ENCODE measurements around the gene CEP43.
A peak's percentile ranks its signal among the peaks of the same experiment; 100 is the strongest.

The CEP43 gene, protein sequence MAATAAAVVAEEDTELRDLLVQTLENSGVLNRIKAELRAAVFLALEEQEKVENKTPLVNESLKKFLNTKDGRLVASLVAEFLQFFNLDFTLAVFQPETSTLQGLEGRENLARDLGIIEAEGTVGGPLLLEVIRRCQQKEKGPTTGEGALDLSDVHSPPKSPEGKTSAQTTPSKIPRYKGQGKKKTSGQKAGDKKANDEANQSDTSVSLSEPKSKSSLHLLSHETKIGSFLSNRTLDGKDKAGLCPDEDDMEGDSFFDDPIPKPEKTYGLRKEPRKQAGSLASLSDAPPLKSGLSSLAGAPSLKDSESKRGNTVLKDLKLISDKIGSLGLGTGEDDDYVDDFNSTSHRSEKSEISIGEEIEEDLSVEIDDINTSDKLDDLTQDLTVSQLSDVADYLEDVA

DNA sequence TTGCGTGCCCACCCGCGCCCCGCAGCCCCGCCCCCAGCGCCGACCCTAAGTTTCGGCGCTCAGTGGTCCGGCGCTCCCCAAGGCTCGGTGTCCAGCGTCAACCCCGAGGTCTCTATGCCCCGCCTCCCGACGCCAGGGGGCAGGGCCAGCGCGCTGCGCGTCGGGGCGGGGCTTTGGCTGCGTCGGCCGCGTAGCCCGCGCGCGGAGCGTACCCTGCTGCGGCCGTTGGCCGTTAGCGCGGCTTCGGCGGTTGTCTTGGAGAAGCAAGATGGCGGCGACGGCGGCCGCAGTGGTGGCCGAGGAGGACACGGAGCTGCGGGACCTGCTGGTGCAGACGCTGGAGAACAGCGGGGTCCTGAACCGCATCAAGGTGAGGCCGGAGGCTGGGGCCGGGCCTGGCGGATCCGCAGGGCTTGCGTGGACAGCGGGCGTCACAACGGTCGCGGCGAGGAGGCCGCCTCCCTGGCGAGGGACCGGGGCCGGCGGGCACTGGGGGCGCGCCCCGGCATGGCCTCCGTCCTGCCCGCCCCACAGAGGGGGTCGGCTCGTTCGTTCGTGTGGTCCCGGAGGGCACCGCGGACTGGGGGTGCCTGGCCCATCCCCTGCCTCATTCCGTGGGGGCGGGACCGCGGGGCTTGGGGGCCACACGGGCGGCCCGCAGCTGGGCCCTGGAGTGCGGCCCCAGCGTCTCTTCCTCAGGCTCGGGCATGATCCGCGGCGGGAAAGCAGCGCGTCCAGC lies at the start of gene CEP43:
Gene CEP43 (plus strand): TSS at position 253 of the 739 bp plus-strand sequence. CDS start 16 bp downstream, at position 269.
- intact Hi-C loops (cut with DNase I): loop anchor here (5.0 kb wide), 1 partner anchor 42 kb away; the partner anchor contains the start of gene RNASET2
- peak; percentile 80 to 99 (median 92) for DNase-seq

DNA sequence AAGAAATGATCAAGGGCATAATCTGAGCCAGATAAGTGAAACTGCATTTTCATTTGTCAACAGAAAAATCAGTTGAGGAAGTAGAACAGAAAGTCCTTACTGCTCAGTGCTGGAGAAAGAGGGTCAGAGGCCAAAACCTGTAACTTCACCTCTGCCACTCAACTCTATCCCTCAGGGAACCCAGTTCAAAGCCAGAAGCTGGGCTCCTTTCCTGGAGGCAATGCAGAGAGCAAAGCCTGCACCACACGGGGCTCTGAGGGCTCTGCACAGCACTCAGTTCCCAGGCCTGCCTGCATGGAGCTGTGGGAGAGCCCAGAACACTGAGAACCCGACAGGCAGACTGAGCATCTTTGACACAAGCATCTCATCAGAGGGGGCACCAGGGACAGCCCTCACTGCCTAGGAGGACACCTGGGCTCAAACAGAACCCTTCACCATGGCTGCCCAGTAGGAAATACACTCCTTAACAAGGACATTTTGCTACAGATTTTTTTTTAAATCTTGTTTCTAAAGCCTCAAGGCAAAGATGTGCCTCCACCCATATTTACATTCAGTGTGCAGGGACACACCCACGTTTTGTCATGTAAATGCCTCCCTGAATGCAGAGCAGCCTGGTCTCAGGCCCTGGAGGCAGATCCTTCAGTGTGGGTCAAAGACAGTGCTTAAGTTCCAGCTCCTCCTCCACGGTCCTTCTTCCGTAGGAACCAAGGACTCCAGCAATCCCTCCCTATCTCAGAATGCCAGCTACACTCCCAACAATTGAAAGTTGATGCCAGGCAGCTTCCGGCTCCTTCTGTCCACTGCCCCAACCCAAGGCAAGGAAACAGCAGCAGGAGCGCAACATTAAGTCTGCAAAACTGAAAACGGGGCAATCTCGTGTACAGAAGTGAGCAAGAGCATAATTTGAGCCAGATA lies 49.4 kb upstream of the CEP43 start:
- DNase-seq: peak in 2 of 10 donors; percentile 78 to 79
- intact Hi-C loops (cut with DNase I): loop anchor here (5.0 kb wide), 2 partner anchors 42 to 162 kb away; no protein-coding TSS in a partner anchor

DNA sequence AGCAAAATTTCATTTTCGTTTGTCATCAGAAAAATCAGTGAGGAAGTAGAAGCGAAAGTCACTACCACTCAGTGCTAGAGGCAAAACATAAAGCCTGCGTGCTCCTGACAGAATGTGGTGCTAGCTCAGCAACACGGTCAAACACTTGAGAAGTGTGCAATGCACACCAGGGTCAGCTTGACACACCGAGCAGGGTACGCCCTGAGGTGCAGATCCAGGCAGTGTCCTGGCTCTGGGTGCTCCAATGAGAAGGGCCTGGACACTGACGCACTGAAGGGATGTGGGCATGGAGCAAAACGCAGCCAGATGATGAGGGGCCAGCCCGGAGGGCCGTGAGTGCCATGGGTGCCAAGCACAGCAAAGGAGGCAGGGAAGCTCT lies 48.8 kb upstream of the CEP43 start:
- DNase-seq: peak in 2 of 10 donors; percentile 16 to 58

DNA sequence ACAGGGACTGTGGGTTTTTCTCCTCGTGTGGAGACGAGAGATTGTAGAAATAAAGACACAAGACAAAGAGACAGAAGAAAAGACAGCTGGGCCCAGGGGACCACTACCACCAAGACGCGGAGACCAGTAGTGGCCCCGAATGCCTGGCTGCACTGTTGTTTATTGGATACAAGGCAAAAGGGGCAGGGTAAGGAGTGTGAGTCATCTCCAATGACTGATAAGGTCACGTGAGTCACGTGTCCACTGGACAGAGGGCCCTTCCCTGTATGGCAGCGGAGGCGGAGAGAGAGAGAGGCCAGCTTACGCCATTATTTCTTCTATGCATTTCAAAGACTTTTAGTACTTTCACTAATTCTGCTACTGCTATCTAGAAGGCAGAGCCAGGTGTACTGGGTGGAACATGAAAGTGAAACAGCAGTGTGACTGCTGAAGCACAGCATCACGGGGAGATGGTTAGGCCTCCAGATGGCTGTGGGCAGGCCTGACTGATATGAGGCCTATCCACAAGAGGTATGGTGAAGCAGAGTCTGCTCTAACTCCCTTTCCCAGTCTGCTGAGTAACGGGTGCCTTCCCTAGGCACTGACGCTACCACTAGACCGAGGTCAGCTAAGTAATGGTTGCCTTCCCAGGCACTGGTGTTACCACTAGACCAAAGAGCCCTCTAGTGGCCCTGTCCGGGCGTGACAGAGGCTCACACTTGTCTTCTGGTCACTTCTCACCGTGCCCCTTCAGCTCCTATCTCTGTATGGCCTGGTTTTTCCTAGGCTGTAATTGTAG lies 48.1 kb upstream of the CEP43 start:
- DNase-seq: peak; percentile 45 to 95 (median 72)
- intact Hi-C loops (cut with DNase I): loop anchor here (5.0 kb wide), 2 partner anchors 44 to 164 kb away; no protein-coding TSS in a partner anchor

More for the DNA sequence above, 48.8 kb upstream of the CEP43 start:
- intact Hi-C loops (cut with DNase I): loop anchor here (5.0 kb wide), 2 partner anchors 43 to 163 kb away; no protein-coding TSS in a partner anchor

DNA sequence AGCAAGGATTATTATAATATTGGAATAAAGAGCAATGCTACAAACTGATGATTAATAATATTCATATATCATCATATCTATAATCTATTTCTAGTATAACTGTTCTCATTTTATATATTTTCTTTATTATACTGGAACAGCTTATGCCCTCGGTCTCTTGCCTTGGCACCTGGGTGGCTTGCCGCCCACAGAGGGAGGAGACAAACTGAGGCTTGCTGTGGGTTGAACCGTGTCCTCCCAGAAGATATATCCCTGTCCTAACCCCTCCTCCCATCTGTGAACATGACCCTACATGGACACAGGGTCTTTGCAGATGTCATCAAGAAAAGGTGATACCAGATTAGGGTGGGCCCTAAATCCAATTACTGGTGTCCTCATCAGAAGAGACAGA lies 47.5 kb upstream of the CEP43 start:
- intact Hi-C loops (cut with DNase I): loop anchor here (5.0 kb wide), 2 partner anchors 44 to 164 kb away; no protein-coding TSS in a partner anchor
- DNase-seq: peak in 1 of 10 donors; percentile 52

DNA sequence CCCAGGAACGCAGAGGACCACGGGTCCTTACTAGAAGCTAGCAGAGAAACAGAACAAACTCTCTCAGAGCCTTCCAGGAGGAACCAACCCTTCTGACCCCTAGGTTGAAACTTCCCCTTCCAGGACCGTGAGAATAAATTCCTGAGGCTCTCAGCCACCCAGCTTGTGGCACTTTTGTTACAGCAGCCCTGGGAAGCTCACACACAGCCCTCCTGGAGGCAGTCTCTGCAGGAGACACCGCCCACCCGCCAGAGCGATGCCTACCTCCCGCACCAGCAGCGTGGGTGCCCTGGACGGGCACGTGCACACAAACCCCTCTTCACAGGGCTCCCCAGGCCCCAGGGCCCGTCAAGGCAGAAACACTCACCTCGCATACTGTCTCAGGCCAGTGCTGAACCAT lies 47.1 kb upstream of the CEP43 start:
- intact Hi-C loops (cut with DNase I): loop anchor here (5.0 kb wide), 2 partner anchors 45 to 165 kb away; no protein-coding TSS in a partner anchor
- peak in 1 of 10 donors; percentile 75 for DNase-seq

DNA sequence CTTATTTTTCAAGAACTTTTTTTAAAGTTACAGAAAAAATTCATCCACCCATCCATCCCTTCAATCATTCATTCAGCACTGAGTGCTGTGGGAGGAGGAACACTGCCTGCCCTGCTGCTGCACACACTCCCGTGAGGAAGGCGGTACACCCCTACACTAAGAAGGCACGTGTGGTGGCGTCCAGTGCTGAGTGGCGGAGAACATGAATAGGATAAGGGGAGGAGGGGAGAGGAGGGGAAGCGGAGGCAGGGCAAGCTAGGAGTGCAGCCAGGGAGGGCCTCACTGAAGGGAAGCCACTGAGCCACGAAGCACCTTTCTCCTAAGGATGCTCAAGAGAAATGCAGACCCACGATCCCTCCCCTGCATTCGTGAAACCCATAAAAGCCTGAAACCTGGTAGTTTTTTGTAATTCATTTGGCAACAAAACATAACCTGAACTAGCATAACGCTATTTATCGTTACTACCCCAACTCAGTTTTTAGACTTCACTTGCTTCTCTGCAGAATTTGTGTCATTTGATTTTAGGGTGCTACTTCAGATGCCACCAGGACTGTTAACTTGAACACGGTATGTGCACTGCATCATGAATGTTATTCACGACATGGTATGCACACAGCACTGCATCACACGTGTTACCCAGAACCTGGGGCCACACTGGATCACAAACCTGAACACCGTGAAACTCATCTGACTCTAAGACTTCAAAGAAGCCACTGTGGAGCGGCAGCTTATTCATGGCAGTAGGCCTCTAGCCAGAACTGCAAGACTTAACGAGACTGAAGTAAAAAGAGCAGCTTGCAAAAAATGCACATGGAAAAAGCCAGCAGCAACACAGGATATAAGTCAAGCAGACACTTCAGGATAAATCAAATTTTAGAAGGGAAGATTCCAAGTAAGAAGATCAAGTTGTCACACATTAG lies 46.4 kb upstream of the CEP43 start:
- peak in 1 of 10 donors; percentile 86 for DNase-seq
- intact Hi-C loops (cut with DNase I): loop anchor here (5.0 kb wide), 2 partner anchors 46 to 166 kb away; no protein-coding TSS in a partner anchor

DNA sequence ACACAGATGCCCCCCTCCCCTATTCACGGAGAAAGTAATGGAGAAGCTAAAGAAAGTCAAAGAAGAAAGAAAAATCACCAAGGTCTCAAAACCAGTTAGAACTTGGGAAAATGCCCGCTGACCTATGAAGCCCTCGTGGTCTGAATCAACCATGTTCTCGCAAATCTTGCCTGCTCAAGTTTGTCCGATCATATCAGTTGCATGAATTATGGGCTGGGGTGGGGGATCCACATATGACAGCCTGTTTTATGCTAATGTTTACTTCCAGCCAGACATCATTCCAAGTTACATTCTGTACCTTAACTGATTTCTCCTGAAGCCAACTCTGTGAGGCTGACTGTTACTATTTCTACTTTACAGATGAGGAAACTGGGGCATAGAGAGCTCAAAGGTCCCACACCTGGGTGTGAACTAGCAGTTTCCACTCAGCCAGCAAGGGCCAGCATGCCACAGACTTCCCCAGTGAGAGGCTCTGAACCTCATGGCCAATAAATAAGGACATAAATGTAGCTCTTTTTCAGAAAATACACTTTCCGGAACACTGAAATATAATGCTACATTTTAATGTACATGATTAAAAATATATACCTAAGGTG lies 45.0 kb upstream of the CEP43 start:
- no peak for DNase-seq
- intact Hi-C loops (cut with DNase I): loop anchor here (5.0 kb wide), 2 partner anchors 47 to 167 kb away; no protein-coding TSS in a partner anchor

DNA sequence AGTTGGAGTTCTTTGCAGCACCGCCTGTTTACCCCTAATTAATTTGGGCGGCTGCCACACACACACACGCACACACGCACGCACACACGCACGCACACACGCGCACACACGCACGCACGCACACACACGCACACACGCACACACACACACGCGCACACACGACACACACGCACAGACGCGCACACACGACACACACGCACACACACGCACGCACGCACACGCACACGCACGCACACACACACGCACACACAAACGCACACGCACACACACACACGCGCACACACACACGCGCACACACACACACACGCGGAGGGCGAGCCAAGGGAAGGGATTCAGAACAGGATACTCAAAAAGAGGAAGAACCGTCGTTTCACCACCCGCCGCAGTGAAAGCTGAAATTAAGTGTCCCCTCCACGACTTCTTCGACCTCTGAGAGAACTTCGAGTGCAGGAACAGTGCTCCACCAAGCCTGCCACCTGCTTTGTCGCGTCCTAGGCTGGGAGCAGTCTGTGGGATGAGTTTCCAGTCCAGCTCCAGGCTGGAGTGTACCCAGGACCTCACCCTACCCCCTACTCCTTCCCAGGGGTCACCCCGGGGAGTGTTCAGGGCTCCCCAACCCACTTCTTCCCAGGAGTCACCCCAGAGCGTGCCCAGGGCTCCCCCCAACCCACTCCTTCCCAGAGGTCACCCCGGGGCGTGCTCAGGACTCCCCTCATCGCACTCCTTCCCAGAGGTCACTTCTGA lies 43.9 kb upstream of the CEP43 start:
- DNase-seq: peak in 1 of 10 donors; percentile 77
- intact Hi-C loops (cut with DNase I): loop anchor here (5.0 kb wide), 1 partner anchor 42 kb away; the partner anchor contains the start of gene CEP43

DNA sequence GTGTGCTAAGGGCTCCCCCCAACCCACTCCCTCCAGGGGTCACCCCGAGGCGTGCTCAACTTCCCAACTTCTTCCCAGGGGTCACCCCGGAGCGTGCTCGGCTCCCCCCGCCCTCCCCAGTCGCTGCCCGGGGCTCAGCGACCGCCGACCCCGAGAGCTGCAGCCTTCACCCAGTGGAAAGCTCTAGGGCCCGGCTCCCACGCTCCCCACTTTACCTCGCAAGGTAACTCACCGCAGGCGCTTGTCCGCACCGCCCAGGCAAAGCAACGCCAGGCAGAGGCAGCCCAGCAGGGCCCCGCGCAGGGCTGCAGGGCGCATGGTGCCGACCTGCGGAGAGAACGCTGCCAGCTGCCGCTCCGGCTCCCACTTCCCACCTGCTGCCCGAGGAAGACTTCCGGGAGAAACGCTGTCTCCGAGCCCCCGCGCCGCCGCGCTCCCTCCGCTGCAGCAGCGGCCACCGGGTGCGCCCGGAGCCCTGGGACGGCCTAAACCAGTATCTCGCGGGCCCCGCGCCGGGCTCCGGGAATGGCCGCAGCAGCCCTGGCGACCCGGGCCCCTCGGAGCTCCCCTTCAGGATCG lies 43.2 kb upstream of the CEP43 start:
- intact Hi-C loops (cut with DNase I): loop anchor here (5.0 kb wide), 1 partner anchor 41 kb away; the partner anchor contains the start of gene CEP43

DNA sequence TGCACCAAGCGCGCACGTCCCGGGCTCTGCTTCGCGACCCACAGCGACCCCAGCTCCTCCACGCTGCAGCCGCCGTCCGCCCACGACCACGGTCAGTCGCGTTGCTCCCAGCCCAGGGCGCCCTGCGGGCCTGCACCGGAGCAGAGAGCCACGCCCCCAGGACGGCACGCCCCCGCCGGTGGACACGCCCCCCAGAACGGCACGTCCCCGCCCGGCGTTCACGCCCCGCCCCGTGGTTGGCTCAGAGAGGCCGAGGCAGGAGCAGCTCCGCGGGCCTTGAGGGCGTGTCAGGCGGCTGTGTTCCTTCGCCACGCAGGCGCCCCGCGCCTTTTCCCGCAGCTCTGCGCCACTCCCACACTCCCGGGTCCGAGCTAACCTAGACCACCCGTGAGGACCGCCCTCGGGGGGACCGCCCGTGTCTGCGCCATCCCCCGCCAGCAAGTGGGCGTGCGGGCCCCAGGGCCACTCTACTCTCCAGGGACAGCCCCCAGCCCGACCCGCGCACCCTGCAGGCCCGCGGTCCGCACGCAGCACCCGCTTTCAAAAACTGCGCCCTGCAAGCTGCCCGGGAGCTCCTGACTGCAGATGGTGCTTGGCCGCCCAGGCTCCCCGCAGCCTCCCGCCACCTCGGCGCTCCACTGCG lies 42.6 kb upstream of the CEP43 start, which contains the start of gene RNASET2:
Gene RNASET2 (minus strand): TSS at position 107 of the 643 bp plus-strand sequence. CDS start 368 bp downstream, outside the sequence.
- intact Hi-C loops (cut with DNase I): loop anchor here (5.0 kb wide), 1 partner anchor 41 kb away; the partner anchor contains the start of gene CEP43
- DNase-seq: peak; percentile 89 to 99 (median 94)

More for the DNA sequence above, 43.2 kb upstream of the CEP43 start:
- DNase-seq: peak in 5 of 10 donors; percentile 22 to 89 (median 40)

DNA sequence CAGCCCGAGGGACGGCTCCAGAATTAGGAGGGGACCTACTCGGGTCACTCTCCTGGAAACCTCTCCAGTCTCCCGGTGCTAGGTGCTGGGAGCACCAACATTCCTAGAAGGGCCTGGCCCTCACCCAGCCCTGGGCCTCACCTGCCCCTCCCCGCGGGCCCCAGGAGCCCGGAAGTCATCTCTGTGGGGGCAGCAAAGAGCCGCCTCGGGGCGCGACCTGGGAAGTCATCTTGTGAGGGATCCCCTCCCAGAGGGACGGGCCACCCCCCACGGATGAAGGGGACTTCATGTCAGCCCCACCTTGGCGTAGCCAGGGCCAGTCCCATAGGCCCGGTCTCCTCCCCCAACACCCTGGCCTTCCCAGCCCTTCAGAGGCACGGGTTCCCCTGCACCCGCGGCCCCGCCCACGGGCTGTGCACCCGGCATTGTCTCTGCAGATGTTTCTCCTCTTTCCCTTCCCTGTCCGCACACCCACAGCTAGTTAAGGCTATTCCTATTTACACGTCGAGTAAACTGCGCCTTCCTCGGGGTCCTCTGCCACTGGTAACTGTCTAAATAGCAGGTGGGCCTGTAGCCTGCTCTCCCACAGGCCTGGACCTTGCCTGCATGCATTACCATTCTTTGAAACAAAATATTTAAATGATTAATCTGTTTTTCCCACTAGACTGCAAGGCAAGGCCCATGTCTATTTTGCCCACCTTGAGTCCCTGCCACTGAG lies 42.0 kb upstream of the CEP43 start:
- intact Hi-C loops (cut with DNase I): loop anchor here (5.0 kb wide), 1 partner anchor 40 kb away; the partner anchor contains the start of gene CEP43
- peak in 6 of 10 donors; percentile 20 to 88 (median 55) for DNase-seq

DNA sequence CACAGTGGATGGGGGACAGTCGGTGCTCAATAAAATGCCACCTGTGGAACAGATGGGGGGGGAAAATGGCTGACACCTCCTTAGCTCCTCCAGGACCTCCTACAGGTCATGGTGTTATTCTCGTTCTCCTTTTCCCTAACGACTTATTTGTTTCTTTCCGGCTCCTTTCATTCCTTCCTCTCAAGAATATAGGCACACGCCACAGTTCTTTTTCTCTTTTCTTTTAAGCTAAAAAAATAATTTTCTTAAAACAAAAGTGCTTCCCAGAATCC lies 41.5 kb upstream of the CEP43 start:
- no peak for DNase-seq
- intact Hi-C loops (cut with DNase I): loop anchor here (5.0 kb wide), 1 partner anchor 40 kb away; the partner anchor contains the start of gene CEP43

DNA sequence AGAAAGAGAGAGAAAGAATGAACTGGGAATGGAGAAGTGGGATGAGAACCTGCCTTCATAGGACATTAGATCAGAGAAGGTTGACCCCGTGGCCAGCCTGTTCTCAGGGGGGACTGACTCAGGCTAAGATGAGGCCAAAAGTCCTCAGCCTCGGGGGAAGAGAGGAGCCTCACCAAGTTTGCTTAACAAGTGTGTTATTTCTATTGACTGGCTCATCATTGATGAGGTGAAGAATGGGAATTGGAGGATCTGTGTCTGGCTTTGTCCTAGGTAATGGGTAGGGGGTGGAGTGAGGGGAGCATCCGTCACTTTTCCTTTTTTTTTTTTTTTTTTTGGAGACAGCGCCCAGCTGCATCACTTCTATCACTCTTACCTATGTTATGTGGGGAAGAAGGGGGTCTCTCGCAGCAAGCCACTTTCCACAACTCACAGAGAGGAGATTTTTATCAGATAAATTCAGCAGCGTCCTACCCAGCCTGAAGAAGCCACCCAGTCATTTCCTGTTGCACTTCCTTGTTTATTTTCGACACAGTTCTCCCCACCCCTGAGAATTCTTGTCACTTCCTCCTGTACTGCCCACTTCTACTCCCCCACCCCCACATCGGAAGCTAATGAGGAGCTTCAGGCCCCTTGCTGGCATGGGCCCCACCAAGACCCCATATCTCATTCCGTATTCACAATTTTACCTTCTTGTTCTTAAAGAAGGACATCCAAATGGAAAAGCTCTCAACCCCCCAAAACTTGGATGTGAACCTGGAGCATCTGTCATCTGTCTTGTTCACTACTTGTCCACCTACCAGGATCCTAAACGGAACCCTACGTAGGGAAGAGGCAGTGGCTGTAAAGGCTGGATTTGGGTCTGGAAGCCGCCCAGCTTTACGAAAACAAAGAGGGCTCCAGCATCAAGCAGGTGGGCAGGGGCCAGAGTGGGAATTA lies 40.0 kb upstream of the CEP43 start:
- peak in 1 of 10 donors; percentile 52 for DNase-seq
- intact Hi-C loops (cut with DNase I): loop anchor here (5.0 kb wide), 1 partner anchor 38 kb away; the partner anchor contains the start of gene CEP43

All from posterior cingulate gyrus (tissue), 11 donors.